Neural crest cell (in vitro differentiated cells): ENCODE results near the gene RRAGD. TPM values are rescaled to one million over a fixed set of nuclear protein-coding genes. Genes with fewer than 3 reads are reported as not detected.

Source experiments
- DNase-seq: peaks from one replicate; pipeline ENCODE4 v3.0.0; 2021; ENCODE audit warnings: low read depth, mixed read lengths, low spot score
- H3K27ac Mint-ChIP-seq: one replicate; pipeline ENCODE4 v1.8.0; 2021; ENCODE audit warnings: mild to moderate bottlenecking, mixed read lengths; ENCODE audit not compliant: unreplicated experiment
- H3K27me3 Mint-ChIP-seq: 2 replicates; pipeline ENCODE4 v1.8.0; 2021; ENCODE audit warnings: low read depth, mild to moderate bottlenecking, mixed read lengths
- H3K36me3 Mint-ChIP-seq: 2 replicates; pipeline ENCODE4 v1.8.0; 2021; ENCODE audit warnings: low read depth, mild to moderate bottlenecking, mixed read lengths
- H3K4me1 Mint-ChIP-seq: 2 replicates; pipeline ENCODE4 v1.8.0; 2021; ENCODE audit warnings: mixed read lengths
- H3K4me3 Mint-ChIP-seq: one replicate; pipeline ENCODE4 v1.8.0; 2021; ENCODE audit warnings: mild to moderate bottlenecking, mixed read lengths
- H3K9me3 Mint-ChIP-seq: 2 replicates; pipeline ENCODE4 v1.8.0; 2021; ENCODE audit warnings: mixed read lengths
- total RNA-seq: library from RNA; stranded (reverse); gene quantifications from 2 replicates; pipeline ENCODE4 v1.2.1, GENCODE V29; 2021
- TF ChIP-seq, protein P1 (sequence below): fragments of 200-600 bp; sonication (generic); conservative IDR thresholded peaks from 2 replicates; pipeline ENCODE4 v1.5.0; 2021; ENCODE audit warnings: antibody characterized with exemption, mild to moderate bottlenecking

RRAGD gene
- total RNA-seq, 1 donor from 2014 or later, result 12.8 TPM

DNA sequence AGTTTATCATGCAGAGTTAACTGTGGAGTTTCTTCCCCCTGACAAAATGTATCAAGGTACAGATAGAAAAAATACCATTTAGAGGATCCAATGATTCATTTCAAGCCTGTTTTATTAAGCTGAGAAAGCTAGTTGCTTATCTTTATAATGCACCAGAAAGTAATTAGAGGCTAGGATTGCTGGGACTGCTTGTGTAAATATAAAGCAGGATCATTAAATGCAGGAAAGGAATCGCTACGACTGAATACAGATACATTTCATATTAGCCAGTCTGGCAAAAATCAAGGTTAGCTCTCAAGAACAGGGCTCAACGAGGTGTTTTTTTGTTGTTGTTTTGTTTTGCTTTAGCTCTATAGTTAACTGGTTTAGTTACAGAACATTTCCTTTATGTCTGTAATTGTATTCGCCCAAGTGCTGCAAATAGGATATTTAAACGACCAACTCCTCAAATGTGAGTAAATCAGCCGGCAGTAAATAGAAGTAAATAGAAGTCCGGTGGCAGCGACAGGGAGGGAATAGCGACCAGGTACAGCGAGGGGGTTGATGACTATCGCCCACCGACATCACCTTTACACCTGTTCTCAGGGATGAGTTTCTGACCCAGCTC is 60.3 kb downstream of the RRAGD start:
- H3K36me3 Mint-ChIP-seq, result no peaks in the 10 kb centered on the region
- TF ChIP-seq, protein P1, sequence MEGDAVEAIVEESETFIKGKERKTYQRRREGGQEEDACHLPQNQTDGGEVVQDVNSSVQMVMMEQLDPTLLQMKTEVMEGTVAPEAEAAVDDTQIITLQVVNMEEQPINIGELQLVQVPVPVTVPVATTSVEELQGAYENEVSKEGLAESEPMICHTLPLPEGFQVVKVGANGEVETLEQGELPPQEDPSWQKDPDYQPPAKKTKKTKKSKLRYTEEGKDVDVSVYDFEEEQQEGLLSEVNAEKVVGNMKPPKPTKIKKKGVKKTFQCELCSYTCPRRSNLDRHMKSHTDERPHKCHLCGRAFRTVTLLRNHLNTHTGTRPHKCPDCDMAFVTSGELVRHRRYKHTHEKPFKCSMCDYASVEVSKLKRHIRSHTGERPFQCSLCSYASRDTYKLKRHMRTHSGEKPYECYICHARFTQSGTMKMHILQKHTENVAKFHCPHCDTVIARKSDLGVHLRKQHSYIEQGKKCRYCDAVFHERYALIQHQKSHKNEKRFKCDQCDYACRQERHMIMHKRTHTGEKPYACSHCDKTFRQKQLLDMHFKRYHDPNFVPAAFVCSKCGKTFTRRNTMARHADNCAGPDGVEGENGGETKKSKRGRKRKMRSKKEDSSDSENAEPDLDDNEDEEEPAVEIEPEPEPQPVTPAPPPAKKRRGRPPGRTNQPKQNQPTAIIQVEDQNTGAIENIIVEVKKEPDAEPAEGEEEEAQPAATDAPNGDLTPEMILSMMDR, result no peak

DNA sequence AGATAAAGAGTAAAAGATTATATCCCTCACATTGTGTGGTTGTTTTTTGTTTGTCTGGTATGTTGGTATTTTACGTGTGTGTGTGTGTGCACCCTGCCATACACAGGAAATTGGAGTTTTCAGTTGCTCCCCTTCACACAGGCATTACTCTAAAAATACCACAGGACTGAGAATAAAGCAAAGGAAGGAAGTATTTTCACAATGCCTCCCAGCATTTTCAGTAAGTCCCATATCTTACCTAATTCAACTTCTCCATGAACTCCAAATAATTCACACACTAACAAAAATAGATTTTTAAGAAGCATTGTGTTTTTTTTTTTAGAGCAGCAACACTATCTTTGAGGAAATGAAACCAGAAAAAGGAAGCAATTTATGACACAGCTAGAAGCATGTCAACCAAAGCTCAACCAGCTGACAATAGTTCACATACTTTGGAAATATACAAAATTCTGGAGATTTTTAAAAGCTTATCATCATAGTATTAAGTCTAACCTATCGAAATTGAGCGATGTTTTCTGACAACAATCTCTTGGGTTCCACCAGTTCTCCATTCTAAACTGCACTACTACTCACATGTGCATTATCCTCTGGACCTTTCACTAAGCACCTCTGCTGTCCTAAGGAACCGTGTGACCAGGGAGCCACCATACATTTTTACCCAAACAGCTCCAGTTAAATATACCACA is 61.6 kb downstream of the RRAGD start:
- no peaks in the 10 kb centered on the region for H3K27me3 Mint-ChIP-seq
- TF ChIP-seq, protein P1, result no peak
- H3K27ac Mint-ChIP-seq, result no peak overlapping the region
- no peaks in the 10 kb centered on the region for H3K9me3 Mint-ChIP-seq
- no peak for DNase-seq
- peaks cover 53% of the 10 kb centered on the region for H3K4me1 Mint-ChIP-seq
- H3K4me3 Mint-ChIP-seq, result peak overlapping the region; percentile 97
- no peaks in the 10 kb centered on the region for H3K36me3 Mint-ChIP-seq

More for the DNA sequence above, 60.3 kb downstream of the RRAGD start:
- Mint-ChIP-seq H3K27me3 (no peaks in the 10 kb centered on the region), H3K4me3 (peak overlapping the region; percentile 97), H3K27ac (peak overlapping the region; percentile 94), H3K4me1 (peaks cover 53% of the 10 kb centered on the region), H3K9me3 (no peaks in the 10 kb centered on the region)
- DNase-seq, result no peak

DNA sequence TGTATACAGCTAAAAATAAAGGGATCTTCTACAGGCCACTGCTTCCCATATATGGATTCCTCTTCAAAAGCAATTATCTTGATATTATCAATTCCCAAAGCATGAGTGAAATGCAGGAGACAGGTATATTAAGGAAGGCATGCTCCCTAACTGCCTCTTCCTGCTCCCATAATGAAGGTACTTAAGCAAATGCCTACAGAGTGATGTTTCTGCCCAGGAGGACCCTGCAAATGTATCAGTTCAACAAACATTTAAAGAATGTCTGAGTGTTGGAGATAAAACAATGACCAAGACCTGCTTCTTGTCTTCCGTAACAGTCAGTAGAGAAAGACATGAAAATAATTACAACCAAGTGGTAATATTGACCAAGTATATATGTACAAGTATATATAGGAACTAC is 63.7 kb downstream of the RRAGD start:
- Mint-ChIP-seq H3K4me1 (peaks cover 43% of the 10 kb centered on the region), H3K9me3 (no peaks in the 10 kb centered on the region), H3K27me3 (no peaks in the 10 kb centered on the region), H3K36me3 (no peaks in the 10 kb centered on the region), H3K4me3 (peak overlapping the region; percentile 97), H3K27ac (no peak overlapping the region)
- TF ChIP-seq, protein P1, result no peak
- DNase-seq, result no peak

DNA sequence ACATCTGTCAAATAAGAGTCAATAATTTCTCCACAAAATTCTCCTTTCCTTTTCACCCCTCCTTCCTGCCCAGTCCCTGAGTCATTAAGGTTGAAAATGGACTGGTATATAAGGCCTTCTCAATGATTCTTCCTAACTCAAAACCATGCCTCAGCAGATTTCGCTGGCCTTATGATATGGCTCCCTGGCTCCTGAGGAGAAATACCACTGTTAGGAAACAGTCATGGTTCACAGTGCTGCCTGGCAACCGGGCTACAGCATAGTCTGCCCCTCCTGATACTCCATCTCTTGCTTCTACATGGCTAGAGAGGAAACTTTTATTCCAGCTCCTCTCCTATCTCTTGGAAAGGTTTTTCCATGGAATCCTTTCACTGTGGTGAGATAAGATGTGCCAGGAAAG is 64.2 kb downstream of the RRAGD start:
- H3K27me3 Mint-ChIP-seq, result no peaks in the 10 kb centered on the region
- TF ChIP-seq, protein P1, result no peak
- no peaks in the 10 kb centered on the region for H3K36me3 Mint-ChIP-seq
- DNase-seq, result no peak
- no peak overlapping the region for H3K27ac Mint-ChIP-seq
- H3K9me3 Mint-ChIP-seq, result no peaks in the 10 kb centered on the region
- H3K4me3 Mint-ChIP-seq, result no peak overlapping the region
- H3K4me1 Mint-ChIP-seq, result peaks cover 42% of the 10 kb centered on the region

DNA sequence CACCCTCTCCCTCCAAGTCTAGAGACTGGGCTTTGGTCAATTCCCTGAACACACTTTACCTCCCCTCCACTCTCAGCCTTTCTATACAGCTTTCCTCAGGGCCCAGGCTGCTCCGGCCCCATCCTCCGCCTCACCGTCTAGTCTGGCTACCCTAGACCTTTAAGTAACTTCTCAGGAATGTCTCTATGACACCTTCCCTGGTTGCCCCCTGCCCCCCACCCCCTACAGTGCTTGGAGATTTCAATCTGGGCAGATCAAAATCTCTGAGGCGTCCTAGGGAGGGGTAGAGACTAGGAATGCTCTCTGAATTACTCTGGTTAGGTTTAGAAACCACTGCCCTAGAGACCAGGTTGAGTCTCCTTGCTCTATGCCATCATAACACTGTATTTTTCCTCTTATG is 65.6 kb downstream of the RRAGD start:
- no peak for DNase-seq
- TF ChIP-seq, protein P1, result no peak
- H3K4me1 Mint-ChIP-seq, result peaks cover 36% of the 10 kb centered on the region
- H3K9me3 Mint-ChIP-seq, result no peaks in the 10 kb centered on the region
- no peak overlapping the region for H3K4me3 Mint-ChIP-seq
- no peaks in the 10 kb centered on the region for H3K27me3 Mint-ChIP-seq
- H3K36me3 Mint-ChIP-seq, result no peaks in the 10 kb centered on the region
- H3K27ac Mint-ChIP-seq, result no peak overlapping the region
